Activated CD8-positive, alpha-beta T cell treated with anti-CD3 and anti-CD28 coated beads for 36 hours (primary cell): ENCODE measurements around the gene KDM4D. TPM values are rescaled to one million over a fixed set of nuclear protein-coding genes. Genes with fewer than 3 reads are reported as not detected.
"Not testable (repeated sequence)": the region's sequence is repeated elsewhere in the genome, so short reads cannot be mapped to it uniquely, and the experiment has no call there.

ENCODE experiments used
- ATAC-seq: fragments of 200-7000 bp; cut with Tn5 transposase; one replicate; pipeline ENCODE4 v1.10.0; 2021; ENCODE audit warnings: mild to moderate bottlenecking, moderate library complexity
- CTCF ChIA-PET: fragments of 350-600 bp; sonication (Branson Sonifier 250); formaldehyde crosslinking; loops from one replicate; lab custom pipeline; 2021; ENCODE audit warnings: antibody characterized with exemption; lab: Charles Lee
- POLR2A ChIA-PET: fragments of 350-600 bp; sonication (Branson Sonifier 250); formaldehyde crosslinking; loops from one replicate; lab custom pipeline; 2021; ENCODE audit warnings: antibody characterized with exemption; lab: Charles Lee
- DNase-seq: peaks from one replicate; pipeline ENCODE4 v3.0.0-alpha.2; 2020
- H3K27ac Mint-ChIP-seq: one replicate; pipeline ENCODE4 v1.8.0; 2021; ENCODE audit warnings: mild to moderate bottlenecking, mixed read lengths
- H3K27me3 Mint-ChIP-seq: one replicate; pipeline ENCODE4 v1.8.0; 2021; ENCODE audit warnings: mixed read lengths
- H3K36me3 Mint-ChIP-seq: one replicate; pipeline ENCODE4 v1.8.0; 2021; ENCODE audit warnings: low read depth, mixed read lengths
- H3K4me1 Mint-ChIP-seq: one replicate; pipeline ENCODE4 v1.8.0; 2021; ENCODE audit warnings: low read depth, mixed read lengths
- H3K4me3 Mint-ChIP-seq: one replicate; pipeline ENCODE4 v1.8.0; 2021; ENCODE audit warnings: mild to moderate bottlenecking, moderate library complexity, mixed read lengths
- H3K9me3 Mint-ChIP-seq: one replicate; pipeline ENCODE4 v1.8.0; 2021; ENCODE audit warnings: mixed read lengths
- intact Hi-C: fragments of 100-400 bp; cut with micrococcal nuclease; formaldehyde crosslinking; loops from one replicate; pipeline ENCODE4 v1.10.0; 2022
- total RNA-seq, 2 experiments: library from RNA; stranded (reverse); gene quantifications; one replicate each; pipeline ENCODE4 v1.2.3, GENCODE V29; 2021
- TF ChIP-seq, protein P1 (sequence below): fragments of 200-600 bp; IDR thresholded peaks from one replicate; pipeline ENCODE4 v1.8.0; 2022; ENCODE audit warnings: antibody characterized with exemption, mild to moderate bottlenecking

Gene KDM4D
- total RNA-seq, 2 experiments from 2014 or later = 1.1 to 1.6 TPM

DNA sequence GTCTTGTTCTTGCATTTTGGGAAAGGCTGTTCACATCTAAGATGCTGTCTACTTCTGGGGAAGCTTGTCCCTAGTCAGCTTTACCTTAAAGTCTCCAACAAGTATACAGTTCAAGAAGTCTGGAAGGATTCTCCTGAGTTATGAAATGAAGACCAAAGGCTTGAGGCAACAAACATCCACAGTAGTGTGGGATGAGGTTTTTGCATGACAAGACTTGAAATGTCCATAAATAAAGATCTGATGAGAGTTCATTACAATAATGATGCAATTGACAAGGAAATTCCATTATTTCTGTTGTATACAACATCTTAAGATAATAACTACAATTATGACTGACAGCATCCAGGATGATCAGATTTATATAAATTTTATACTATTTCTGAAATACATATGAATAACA, 30.2 kb downstream of the KDM4D start:
- H3K4me3 Mint-ChIP-seq = no peak overlapping the region
- DNase-seq (no peak), ATAC-seq (no peak)
- H3K27me3 Mint-ChIP-seq = peaks cover 2% of the 10 kb centered on the region
- H3K9me3 Mint-ChIP-seq = no peaks in the 10 kb centered on the region
- POLR2A ChIA-PET = no interaction called here
- no peak overlapping the region for H3K27ac Mint-ChIP-seq
- no peaks in the 10 kb centered on the region for H3K4me1 Mint-ChIP-seq
- intact Hi-C loops = no loop called here
- TF ChIP-seq, protein P1, sequence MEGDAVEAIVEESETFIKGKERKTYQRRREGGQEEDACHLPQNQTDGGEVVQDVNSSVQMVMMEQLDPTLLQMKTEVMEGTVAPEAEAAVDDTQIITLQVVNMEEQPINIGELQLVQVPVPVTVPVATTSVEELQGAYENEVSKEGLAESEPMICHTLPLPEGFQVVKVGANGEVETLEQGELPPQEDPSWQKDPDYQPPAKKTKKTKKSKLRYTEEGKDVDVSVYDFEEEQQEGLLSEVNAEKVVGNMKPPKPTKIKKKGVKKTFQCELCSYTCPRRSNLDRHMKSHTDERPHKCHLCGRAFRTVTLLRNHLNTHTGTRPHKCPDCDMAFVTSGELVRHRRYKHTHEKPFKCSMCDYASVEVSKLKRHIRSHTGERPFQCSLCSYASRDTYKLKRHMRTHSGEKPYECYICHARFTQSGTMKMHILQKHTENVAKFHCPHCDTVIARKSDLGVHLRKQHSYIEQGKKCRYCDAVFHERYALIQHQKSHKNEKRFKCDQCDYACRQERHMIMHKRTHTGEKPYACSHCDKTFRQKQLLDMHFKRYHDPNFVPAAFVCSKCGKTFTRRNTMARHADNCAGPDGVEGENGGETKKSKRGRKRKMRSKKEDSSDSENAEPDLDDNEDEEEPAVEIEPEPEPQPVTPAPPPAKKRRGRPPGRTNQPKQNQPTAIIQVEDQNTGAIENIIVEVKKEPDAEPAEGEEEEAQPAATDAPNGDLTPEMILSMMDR = no peak
- CTCF ChIA-PET = no interaction called here
- no peaks in the 10 kb centered on the region for H3K36me3 Mint-ChIP-seq

DNA sequence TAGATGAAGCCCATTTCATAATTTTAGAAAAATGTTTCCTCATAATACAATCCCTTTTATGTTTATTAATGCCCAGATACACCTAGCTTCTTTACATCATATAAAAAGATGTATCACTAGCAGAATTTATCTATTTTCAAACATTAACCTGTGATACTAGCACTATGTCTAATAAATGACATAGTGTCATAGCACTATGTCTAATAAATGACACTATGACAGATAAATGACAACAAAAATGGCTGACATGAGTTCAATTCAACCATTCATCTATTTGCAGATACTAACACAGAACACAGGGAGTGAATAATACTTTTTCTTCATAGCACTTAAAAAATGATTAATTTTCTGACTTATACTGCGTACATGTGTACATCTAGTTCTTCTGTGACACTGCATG, 32.1 kb downstream of the KDM4D start:
- DNase-seq (no peak), ATAC-seq (no peak)
- Mint-ChIP-seq H3K27me3 (peaks cover 2% of the 10 kb centered on the region), H3K4me3 (no peak overlapping the region), H3K36me3 (no peaks in the 10 kb centered on the region), H3K27ac (no peak overlapping the region), H3K4me1 (no peaks in the 10 kb centered on the region), H3K9me3 (no peaks in the 10 kb centered on the region)
- CTCF ChIA-PET = interaction anchor here (1.2 kb wide), 1 partner anchor 170 kb away, joined by 4 read pairs; no protein-coding TSS in a partner anchor
- TF ChIP-seq, protein P1 = no peak
- POLR2A ChIA-PET = no interaction called here
- intact Hi-C loops = no loop called here

DNA sequence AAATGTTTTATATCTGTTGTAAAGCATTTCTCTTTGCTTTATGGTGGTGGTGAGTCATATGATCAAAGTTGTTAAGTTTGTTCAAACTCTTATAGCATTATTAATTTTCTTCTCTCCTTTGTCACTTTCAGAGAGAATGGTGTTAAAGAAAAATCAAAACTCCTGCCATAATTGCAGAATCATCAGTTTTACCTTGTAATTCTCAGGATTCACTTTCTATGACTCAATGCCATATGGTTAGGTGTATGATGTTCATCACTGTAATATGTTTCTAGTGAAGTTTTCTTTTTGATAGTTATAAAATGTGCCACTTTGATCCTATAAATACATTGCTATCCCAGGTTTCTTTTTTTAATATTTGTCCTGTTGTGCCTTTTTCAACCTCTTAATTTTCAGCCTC, 37.9 kb downstream of the KDM4D start:
- ATAC-seq (no peak), DNase-seq (no peak)
- peaks cover 2% of the 10 kb centered on the region for H3K27me3 Mint-ChIP-seq
- TF ChIP-seq, protein P1 = no peak
- H3K4me1 Mint-ChIP-seq = no peaks in the 10 kb centered on the region
- H3K4me3 Mint-ChIP-seq = no peak overlapping the region
- ChIA-PET POLR2A (no interaction called here), CTCF (no interaction called here)
- no peaks in the 10 kb centered on the region for H3K9me3 Mint-ChIP-seq
- no peaks in the 10 kb centered on the region for H3K36me3 Mint-ChIP-seq
- intact Hi-C loops = no loop called here
- no peak overlapping the region for H3K27ac Mint-ChIP-seq

DNA sequence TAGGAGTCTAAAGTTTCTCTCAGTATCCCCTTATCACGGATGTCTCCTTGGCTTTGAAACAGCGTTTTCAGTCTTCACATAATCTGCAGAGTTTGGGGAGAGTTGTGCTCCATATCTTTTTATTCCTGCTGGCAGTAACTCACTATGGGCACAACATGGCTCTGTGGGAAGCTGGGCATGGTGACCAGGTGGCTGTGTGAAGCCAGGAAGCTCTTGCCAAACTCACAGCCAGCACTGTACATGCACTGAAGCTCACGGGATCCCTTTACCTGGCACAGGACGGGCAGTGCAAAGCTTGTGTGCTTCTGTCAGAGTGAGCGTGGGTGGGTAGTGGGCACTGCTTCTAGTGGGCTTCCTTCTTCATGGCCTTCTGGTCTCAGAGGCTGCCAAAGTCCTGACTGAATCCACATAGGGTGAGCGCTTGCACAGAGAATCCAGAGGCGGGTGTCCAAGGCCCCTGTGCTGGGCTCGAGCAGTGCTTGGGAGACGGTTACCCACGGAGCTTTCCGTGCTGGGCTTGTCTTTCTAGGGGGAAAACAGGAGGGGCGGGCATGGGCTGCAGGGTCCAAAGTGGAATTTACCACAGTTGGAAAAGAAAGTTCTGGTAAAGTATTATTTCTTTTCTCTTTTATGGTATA, 40.8 kb downstream of the KDM4D start:
- peaks cover 4% of the 10 kb centered on the region for H3K27me3 Mint-ChIP-seq
- H3K36me3 Mint-ChIP-seq = no peaks in the 10 kb centered on the region
- ATAC-seq (no peak), DNase-seq (no peak)
- TF ChIP-seq, protein P1 = no peak
- H3K4me3 Mint-ChIP-seq = no peak overlapping the region
- POLR2A ChIA-PET = no interaction called here
- CTCF ChIA-PET = no interaction called here
- intact Hi-C loops = no loop called here
- no peaks in the 10 kb centered on the region for H3K4me1 Mint-ChIP-seq
- no peaks in the 10 kb centered on the region for H3K9me3 Mint-ChIP-seq
- no peak overlapping the region for H3K27ac Mint-ChIP-seq

DNA sequence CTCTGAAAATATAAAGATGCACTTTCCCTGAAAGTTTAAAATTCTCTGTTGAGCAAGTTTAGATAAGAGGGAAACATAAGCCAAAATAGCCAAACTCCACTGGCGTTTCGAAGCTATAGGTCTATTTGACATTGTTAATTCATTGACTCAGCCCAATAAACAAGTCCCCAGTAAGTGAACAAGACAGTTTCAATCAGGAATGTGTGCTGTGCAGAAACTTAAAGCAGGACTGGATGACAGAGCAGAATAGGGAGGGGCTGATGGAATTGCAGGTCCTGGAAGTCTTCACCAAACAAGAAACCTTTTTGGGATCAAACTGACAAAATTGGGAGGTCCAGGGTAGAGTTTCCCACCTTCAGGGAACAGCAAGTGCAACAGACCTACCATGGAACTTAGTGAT, 42.6 kb downstream of the KDM4D start:
- ChIA-PET CTCF (no interaction called here), POLR2A (interaction anchor here (0.6 kb wide), 1 partner anchor 184 kb away, joined by 3 read pairs; no protein-coding TSS in a partner anchor)

DNA sequence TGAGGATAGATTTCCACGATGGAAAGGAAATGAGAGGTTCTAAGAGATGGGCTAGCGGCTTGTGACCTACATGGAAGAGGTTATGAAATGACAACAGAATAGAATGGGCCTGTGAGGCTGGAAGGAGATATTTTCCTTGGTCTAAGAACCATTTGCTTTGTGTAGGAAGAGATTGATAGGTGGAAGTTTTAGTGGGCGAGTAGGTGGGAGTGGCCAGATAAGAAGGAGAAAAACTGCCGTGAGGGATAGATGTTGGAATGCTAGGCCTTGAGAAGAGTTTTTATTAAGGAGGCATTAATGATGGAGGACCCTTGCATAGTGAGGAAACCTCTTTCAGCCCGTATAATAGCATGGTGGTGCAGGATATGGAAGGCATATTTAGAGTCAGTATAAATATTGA, 48.0 kb downstream of the KDM4D start:
- H3K4me1 Mint-ChIP-seq, H3K4me3 Mint-ChIP-seq, ATAC-seq, H3K27me3 Mint-ChIP-seq, CTCF ChIA-PET, H3K9me3 Mint-ChIP-seq, H3K36me3 Mint-ChIP-seq, DNase-seq, intact Hi-C loops, H3K27ac Mint-ChIP-seq, POLR2A ChIA-PET: not testable (repeated sequence)

More for the DNA sequence above, 42.6 kb downstream of the KDM4D start:
- H3K27ac Mint-ChIP-seq = no peak overlapping the region
- ATAC-seq (no peak), DNase-seq (no peak)
- TF ChIP-seq, protein P1 = no peak
- H3K9me3 Mint-ChIP-seq = no peaks in the 10 kb centered on the region
- H3K27me3 Mint-ChIP-seq = peaks cover 4% of the 10 kb centered on the region
- H3K36me3 Mint-ChIP-seq = no peaks in the 10 kb centered on the region
- H3K4me3 Mint-ChIP-seq = no peak overlapping the region
- intact Hi-C loops = no loop called here
- H3K4me1 Mint-ChIP-seq = no peaks in the 10 kb centered on the region
